ENCODE data around the gene BPIFB3.

BPIFB3 gene, protein sequence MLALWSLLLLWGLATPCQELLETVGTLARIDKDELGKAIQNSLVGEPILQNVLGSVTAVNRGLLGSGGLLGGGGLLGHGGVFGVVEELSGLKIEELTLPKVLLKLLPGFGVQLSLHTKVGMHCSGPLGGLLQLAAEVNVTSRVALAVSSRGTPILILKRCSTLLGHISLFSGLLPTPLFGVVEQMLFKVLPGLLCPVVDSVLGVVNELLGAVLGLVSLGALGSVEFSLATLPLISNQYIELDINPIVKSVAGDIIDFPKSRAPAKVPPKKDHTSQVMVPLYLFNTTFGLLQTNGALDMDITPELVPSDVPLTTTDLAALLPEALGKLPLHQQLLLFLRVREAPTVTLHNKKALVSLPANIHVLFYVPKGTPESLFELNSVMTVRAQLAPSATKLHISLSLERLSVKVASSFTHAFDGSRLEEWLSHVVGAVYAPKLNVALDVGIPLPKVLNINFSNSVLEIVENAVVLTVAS

DNA sequence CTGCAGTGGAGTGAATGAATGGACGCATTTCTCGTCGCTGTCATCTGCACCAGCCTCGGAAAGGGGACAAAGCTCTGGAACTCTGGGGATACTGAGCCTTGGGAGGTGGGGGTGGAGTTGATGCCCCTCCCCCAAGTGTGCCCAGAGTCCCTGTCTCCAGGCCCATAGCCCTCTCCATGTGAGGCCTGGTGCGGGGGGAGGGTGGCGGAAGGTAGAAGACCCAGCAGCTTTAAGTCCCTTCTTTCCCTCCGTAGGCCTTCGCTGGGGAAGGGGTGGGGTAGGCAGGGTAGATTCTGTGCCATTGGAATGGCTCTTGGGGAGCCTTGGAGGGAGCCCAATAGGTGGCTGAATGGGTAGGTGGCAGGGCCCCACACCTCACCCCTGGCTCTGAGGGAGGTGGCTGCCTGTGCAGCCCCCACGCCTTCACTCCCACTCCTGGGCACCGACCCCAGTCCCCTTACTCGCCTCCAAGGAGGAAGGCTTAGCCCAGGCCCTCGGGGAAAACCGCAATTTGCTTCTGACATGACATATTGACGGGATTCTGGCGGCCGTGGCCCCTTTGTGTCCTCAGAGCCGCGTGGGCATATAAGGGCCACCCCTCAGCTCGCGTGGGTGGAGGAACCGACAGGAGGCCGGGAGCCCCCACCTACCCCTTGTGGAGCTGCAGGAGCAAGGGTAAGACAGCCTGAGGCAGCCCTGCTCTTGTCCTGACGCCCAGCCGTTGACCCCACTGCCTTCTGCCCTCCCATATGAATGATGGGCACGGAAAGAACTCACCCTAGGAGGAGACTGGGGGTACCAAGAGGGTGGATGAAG is at the start of gene BPIFB3:
TSS of gene BPIFB3 (plus strand) at position 613 of the 816 bp plus-strand sequence. CDS start 1,533 bp downstream, outside the sequence.
- no peak for DNase-seq (ENCODE audit: low read depth)

DNA sequence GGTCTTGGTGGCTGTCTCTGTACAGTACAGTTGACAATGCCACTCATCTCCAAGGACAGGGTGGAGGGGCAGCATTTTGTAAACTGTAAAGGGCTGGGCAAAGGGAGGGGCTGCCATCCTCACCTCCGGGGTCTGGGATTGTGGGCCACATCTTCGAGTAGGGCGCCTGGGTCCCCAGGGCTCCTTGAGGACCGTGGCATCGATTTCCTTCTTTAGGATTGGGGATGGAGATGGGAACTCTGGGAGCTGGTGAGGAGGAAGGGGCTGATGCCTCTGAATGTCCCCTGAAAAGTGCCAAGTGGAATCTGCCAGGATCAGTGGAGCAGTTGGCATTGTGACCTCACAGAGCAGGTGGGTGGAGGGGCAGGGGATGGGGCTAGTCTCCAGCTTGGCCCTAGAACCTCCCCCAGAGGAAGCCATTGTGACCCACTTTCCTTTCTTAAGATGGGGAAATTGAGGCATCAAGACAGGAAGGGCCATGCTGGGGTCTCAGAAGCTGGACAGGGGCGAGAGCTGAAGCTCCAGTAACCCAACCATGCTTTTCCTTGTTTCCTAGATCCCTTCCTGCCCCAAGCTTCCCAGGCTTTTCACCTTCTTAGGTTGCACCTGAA is 49.5 kb upstream of the BPIFB3 start, which contains the start of gene SUN5:
TSS of gene SUN5 (minus strand) at position 293 of the 611 bp plus-strand sequence. CDS start at position 200, 93 bp downstream.
- no peak for DNase-seq (ENCODE audit: low read depth)

DNA sequence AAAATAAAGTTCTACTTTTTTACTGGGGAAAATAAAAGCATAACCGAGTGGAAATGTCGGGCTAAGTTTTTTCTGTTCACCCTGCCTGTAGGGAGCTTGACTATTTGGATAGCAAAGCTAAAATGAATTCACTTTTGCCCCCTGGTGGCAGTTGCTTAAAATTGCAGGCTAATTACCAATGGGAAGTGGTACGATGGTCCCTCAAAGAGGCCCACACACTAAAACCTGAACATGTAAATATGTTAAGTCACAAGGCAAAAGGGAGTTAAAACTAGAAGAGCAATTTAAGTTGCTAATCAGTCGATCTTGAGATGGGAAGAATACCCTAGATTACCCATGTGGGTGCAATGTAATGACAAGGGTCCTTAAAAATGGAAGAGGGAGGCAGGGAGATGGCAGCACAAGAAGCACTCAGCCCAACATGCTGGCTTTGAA is 48.6 kb upstream of the BPIFB3 start:
- DNase-seq (ENCODE audit: low read depth): no peak

DNA sequence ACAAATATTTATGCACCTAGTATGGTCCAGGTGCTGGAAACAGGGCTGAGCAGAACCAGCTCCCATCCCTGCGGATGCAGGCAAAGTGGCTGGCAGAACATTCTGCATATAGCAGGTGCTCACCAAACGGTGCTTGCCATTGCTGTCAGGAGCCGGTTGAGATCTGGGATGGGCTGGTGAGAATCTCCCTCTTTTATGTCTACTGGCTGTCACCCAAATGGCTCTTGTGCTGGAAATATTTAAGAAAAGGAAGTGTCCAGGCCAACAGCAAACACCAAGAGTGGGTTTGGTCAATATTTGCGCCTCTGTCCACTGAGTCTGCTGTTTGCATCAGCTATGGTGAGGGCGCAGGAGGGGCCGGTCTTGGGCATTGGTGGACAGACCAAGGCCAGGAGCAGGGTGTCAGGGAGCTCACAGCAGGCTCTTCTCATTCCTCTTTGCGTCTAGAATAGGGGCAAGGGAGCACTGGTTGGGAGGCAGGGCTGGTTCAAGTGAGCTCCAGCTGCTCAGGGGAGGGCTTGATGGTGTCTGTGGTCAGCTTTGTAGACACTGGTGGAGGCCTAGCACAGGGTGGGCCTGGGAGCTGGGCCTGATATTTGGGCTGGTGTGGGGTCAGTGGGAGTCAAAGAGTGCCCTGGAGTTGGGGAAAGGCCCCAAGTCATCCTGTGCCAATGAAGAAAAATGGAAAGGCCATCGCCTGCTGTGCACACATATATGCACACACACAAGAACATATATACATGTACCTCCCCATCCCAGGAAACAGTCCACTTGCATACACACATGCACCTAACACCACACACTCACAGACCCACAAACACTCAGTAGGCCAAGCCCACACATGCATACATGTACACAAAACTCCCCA is 47.6 kb upstream of the BPIFB3 start:
- no peak for DNase-seq (ENCODE audit: low read depth)

DNA sequence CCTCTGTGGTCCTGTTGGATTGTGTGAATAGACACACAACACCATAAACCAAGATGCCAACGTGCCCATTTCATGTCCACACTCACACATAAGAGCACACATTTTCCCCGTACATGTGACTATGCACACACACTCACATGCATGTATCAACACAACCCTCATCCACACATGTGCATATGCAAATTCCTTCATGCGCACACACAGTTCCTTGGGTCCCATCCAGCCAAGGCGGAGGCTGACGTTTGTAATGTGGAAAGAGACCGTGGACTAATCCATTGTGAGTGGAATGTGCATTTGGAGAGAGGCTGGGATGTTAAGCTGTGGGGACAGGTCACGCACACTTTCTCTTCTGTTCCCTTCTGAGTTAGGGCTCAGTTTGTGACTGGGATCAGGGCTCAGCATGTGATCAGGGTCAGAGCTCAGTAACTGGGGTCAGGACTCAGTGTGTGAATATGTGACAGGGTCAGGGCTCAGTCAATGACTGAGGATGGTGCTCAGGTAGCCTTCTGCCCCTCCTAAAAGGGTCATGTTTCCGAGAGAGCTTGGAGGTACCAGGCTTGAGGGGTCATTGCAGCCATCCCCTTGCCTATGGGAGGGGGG is 46.8 kb upstream of the BPIFB3 start:
- no peak for DNase-seq (ENCODE audit: low read depth)

DNA sequence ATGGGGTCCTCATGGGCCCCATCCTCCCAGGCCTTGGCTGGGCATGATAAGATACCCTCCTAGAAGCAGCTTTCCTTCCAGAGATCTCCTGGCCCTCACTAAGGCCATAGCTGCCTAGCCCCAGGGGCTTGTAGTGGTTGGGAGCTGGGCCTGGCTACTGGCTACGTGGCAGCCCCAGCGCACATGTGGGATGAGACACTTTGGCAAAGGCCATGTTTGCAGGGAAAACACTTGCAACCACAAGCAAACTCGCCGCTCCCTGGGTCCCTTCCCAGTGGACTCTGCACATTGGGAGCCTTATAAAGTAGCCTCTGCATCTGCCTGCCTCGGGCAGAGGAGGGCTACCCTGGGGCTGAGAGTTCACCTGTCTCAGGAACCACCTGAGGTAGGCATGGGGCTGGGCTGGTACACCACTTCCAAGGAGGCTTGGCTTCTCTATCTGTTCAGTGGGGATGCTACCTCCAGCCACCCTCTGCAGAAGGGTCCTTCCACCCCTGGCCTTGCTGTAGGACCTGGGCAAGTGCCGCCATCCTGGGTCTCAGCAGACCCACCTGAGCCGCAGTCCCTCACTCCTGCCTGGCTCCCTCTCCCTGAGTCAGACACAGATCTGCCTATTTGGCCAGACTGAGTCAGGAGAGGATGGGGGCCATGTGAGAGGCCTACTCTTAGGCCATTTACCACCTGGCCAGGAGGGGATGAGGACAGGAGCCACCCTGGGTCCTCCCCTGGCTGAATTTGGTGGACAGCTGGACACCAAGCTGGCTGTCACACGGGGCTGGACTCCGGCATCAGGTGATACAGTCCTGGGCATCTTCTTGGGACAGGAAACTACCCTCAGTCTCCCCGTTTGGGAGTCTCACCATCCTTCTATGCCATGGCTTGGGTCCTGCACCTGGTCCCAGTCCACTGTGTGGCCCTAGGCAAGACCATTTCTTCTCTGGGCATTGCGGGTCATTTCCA is 46.0 kb upstream of the BPIFB3 start, which contains the start of gene BPIFB2:
TSS of gene BPIFB2 (plus strand) at position 329 of the 960 bp plus-strand sequence. CDS start 871 bp downstream, outside the sequence.
- no peak for DNase-seq (ENCODE audit: low read depth)

DNA sequence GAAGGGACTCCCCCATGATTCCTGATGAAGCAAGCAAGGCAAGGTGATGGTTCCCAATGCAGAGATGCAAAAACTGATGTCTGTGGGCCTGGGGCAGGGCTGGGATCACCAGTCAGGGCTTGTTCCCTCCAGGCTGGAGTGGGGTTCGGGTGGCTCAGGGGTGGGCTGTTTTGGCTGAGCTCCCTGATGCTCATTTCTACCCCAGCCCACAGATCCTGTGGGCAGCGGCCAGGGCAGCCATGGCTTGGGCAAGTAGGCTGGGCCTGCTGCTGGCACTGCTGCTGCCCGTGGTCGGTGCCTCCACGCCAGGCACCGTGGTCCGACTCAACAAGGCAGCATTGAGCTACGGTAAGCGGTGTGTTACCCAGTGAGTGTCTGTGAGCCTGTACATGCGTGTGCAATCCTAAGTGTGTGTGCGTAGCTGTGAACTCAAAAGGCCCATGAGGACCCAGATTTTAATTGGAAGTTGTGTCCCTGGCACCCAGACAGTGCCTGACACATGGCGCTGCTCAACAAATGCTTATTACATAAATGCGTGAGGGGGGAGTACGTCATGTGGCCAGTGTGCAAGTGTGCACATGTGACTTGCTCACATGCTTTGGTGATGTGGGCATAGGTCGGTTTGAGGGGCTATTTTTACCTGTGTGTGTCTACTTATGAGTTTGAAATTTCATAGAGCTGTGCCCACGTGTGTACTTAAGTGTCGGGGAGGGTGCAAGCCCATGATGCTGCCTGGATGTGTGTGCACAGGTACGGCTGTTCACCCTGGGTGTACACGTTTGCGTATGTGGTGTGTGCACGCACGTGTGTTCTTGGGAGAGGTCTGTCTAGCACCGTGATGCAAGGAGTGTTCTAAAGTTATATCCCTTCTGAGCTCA is 45.1 kb upstream of the BPIFB3 start:
- DNase-seq (ENCODE audit: low read depth): no peak

DNA sequence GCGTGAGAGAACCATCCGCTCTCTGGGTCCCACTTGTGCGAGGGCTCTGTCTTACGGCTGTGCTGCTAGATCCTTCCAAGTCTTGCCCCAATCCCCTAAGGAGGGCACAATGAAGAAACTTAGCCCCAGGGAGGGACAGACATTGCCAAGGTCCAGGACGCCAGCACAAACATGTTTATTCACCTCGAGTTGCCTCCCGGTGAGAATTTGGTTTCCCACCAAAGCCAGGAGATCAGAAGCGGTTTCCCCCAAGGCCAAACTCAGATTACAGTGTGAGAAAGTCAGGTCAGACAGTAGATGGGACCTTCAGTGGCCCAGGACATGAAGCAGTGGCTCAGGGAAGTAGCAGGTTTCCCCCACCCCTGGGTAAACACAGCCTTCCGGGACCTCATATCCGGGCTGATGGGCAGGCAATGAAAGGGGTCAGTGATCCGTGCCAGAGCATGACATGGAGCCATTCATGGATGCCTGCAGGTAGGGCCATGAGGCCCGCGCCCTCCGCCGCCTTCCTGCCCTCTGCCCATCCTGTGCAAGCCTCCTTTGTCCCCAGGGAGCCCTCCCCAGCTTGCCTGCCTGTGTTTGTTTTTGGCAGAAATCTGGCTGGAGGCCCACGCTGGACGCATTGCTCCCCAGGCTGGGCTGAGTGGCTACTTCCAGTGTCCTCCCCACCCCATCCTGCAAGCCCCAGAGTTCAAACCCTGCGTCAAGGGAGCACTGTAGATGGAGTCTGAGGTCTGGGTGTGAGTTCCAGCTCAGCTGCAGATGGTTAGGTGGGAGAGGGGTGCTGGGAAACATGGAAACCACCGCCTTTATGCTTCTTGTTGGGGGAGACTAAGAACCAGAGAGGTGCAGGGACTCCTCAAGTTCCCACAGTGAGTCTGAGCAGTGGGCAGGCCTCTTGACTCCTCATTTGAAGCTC is 44.2 kb upstream of the BPIFB3 start:
- DNase-seq (ENCODE audit: low read depth): no peak

DNA sequence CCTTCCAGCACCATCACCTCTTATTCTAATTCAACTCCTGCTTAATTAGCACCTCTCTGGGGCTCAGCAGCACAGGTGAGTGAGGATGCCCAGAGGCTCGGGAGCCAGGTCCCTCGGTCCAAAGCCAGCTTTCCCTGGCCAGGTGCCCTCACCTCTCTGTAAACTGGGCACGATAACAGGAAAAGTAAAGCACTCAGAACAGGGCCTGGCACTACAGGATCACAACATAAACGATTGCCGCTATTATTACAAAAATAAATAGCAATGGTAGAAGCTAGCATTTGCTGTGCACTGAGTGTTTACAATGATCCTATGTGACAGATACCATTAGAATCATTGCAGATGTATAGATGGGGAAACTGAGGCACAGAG is 43.6 kb upstream of the BPIFB3 start:
- DNase-seq (ENCODE audit: low read depth): no peak

DNA sequence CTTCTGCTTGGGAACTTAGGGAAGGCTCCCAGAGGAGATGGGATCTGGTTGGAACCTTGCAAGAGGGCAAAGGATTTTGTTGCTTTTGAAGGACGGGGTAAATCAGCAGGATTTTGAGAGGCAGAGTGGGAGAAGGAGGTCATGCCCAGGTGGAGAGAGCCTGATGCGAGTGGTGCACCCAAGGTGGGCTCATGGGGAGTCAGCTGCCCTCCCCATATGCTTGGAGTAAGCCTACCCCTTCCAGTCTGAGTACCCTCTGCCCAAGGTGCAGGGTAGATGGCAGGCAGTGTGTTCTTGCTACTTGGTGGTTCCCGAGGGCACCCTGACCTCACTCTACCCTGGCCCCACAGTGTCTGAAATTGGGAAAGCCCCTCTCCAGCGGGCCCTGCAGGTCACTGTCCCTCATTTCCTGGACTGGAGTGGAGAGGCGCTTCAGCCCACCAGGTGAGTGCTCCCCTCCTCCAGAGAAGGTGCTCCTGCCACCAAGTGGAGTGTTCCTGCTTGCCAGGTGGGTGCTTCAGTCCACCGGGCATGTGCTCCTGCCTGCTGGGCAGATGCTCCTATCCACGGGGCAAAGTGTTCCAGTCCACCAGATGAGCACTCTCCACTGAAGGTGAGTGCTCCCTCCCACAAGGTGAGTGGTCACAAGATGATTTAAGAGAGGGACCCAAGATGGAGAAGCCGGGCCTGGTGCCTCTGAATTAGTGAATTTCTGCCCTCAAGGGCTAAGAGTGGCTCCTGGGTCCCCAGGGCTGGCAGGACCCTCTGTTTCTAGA is 42.8 kb upstream of the BPIFB3 start:
- no peak for DNase-seq (ENCODE audit: low read depth)

DNA sequence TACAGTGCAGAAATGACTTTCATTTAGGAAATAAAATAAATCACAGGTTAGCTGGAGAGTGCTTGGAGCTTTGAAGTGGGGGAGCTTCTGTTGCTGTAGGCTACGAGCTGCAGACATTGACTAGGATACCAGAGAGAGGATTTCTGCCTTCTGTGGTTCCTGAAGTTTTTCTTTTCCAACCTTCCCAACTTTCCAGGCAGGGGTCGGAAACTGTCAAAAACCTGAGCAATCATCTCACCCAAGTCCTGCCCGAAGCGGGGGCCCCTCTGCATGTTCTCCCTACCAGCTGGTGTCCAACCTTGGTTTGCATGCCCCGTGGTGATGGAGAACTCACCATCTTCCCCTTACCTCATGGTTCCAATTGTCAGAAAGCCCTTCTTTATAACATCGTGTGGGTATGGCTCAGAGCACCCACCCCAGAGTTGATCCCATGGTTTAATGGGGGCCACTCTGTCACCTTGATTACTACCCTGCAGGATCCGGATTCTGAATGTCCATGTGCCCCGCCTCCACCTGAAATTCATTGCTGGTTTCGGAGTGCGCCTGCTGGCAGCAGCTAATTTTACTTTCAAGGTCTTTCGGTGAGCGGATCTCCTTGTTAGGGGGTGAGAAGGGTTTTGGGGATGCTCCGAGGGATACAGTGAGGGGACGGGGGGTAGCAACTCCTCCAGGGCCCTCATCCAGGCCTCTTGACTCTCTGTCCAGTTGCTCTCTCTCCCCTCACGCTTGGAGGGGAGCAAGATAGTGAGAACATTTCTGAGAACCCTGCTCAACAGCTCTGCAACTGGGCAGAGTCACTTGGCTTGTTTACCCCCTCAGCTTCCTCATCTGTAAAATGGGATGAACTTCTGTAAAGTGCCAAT is 41.1 kb upstream of the BPIFB3 start:
- no peak for DNase-seq (ENCODE audit: low read depth)

DNA sequence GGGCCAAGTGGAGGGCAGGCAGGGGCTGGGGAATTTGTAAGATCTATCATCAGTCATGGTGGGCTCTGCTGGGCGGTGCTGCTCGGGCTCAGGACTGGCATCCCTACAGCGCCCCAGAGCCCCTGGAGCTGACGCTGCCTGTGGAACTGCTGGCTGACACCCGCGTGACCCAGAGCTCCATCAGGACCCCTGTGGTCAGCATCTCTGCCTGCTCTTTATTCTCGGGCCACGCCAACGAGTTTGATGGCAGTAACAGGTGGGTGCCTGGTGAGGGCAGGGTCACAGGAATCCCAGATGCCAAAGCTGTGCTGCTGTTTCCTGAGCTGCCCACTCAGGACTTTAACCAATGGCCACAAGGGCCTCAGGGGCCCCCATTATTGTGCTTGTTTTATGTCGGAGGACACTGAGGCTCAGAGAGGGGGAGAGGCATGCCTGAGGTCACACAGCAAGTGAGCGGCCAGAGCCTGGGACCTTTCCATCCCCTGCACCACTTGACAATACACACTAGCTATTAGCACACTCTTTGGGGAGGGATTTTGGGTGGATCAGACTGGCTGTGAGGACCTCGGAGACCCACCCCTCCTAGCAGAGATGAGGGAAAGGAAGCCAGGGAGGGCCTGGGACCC is 39.9 kb upstream of the BPIFB3 start:
- DNase-seq (ENCODE audit: low read depth): no peak

DNA sequence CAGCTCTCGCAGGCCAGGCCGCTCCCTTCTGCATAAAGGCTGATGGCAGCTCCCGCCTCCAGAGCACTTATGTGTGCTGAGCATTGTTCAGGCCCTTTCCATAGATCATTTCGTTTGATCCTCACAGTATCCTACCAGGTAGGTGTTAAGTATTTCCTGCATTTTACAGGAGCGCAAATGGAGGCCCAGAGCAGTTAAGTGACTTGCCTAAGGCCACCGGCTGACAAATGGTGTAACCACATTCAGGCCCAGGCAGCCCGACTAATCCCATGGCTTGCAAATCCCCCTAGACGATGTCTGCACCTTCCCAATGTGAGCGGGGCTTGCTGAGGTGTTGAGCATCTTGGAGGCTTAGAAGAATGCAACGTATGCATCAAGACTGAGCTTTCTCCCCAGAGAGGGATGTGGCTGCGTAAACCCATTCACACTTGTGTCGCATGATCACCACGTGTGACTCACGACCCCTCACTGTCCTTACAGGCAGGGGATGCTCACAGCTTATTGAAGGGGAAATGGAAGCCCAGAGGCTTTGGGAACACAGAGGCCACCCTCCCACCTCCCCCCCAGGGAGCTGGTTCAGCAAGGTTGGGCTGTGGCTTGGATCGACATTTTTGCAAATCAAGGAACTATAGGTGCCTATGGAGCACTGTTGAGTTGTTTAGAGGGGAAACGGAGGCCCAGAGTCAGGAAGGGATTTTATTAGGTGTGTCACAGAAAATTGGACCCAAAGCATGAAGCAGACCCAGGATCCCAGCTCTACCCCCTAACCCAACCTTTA is 39.2 kb upstream of the BPIFB3 start:
- DNase-seq (ENCODE audit: low read depth): no peak

DNA sequence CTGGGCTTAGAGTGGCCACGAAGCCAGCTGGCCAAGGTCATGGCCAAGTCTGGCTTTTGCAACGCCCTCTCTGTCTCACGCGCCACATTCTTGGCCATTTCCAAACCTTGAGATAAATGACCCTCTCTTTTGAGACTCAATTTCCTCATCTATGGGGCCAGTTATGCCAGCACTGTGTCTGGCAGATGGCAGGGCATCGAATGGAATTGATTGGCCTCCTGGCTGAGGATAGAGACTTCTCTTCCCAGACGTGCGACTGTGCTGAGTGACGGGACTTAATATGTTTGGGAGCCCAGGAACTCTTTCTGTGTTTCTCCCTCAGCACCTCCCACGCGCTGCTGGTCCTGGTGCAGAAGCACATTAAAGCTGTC is 38.6 kb upstream of the BPIFB3 start:
- no peak for DNase-seq (ENCODE audit: low read depth)
